ENCODE data around the gene SLC44A4.
"Not testable (repeated sequence)": the region's sequence is repeated elsewhere in the genome, so short reads cannot be mapped to it uniquely, and the experiment has no call there.

The SLC44A4 gene

GRCh38 chr6:31825553-31825952, 53.2 kb downstream of the SLC44A4 start:
- no peak for DNase-seq

GRCh38 chr6:31823592-31824196, 55.1 kb downstream of the SLC44A4 start:
- DNase-seq = not testable (repeated sequence)

- DNase-seq = peak; percentile 26 to 59 (median 56)
Observed at GRCh38 chr6:31822036-31822821, 56.6 kb downstream of the SLC44A4 start.

- DNase-seq = peak in 2 of 5 experiments; percentile 64 to 66
Observed at GRCh38 chr6:31821301-31822035, 57.3 kb downstream of the SLC44A4 start.

- not testable (repeated sequence) for DNase-seq
Observed at GRCh38 chr6:31820399-31820798, 58.4 kb downstream of the SLC44A4 start.

GRCh38 chr6:31819871-31820299, 58.9 kb downstream of the SLC44A4 start:
- no peak for DNase-seq

- peak in 1 of 5 experiments; percentile 55 for DNase-seq
Observed at GRCh38 chr6:31817929-31818511, 60.8 kb downstream of the SLC44A4 start.

- DNase-seq = peak in 1 of 5 experiments; percentile 70
Observed at GRCh38 chr6:31817133-31817928, 61.5 kb downstream of the SLC44A4 start.

- DNase-seq = peak in 4 of 5 experiments; percentile 34 to 84 (median 43)
Observed at GRCh38 chr6:31815025-31815838, 63.6 kb downstream of the SLC44A4 start, which contains the start of the genes HSPA1A and HSPA1L. Gene HSPA1A, plus strand, starts transcription at chr6:31815543. Its CDS starts 214 bp downstream, at chr6:31815757. Gene HSPA1L, minus strand, starts transcription at chr6:31815283. Its CDS starts 3,311 bp downstream, at chr6:31811972.

GRCh38 chr6:31814677-31815024, 64.1 kb downstream of the SLC44A4 start:
- peak; percentile 48 to 79 (median 61) for DNase-seq

- DNase-seq = no peak
Observed at GRCh38 chr6:31813465-31813849, 65.3 kb downstream of the SLC44A4 start.
